HEK293T (cell line): ENCODE results near the gene WDR64.

ENCODE experiments used
- CTCF ChIA-PET: fragments of 350-600 bp; formaldehyde crosslinking; extraction: SDS; loops from one replicate; lab custom pipeline; 2021; ENCODE audit warnings: antibody characterized with exemption, inconsistent platforms; lab: Yijun Ruan, JAX
- POLR2A ChIA-PET: fragments of 350-600 bp; formaldehyde crosslinking; extraction: SDS; loops from one replicate; lab custom pipeline; 2020; ENCODE audit warnings: antibody characterized with exemption, inconsistent platforms; lab: Yijun Ruan, JAX
- DNase-seq: peaks from one replicate; pipeline ENCODE4 v3.0.0; 2012; ENCODE audit warnings: mixed read lengths; ENCODE audit errors: extremely low spot score
- ARNT ChIP-seq: fragments of 450-650 bp; IDR thresholded peaks from 2 replicates; pipeline ENCODE4 v1.6.1; 2017; ENCODE audit warnings: mild to moderate bottlenecking
- BHLHE40 ChIP-seq: fragments of 450-650 bp; IDR thresholded peaks from 2 replicates; pipeline ENCODE4 v1.6.1; 2016; ENCODE audit warnings: mild to moderate bottlenecking, moderate library complexity, borderline replicate concordance
- CTBP1 ChIP-seq: fragments of 450-650 bp; IDR thresholded peaks from 2 replicates; pipeline ENCODE4 v1.6.1; 2016; ENCODE audit warnings: borderline replicate concordance
- ELF4 ChIP-seq: fragments of 450-650 bp; IDR thresholded peaks from 2 replicates; pipeline ENCODE4 v1.6.1; 2017; ENCODE audit warnings: antibody characterized with exemption
- FOXA1 ChIP-seq: fragments of 450-650 bp; IDR thresholded peaks from 2 replicates; pipeline ENCODE4 v1.6.1; 2016; ENCODE audit warnings: mild to moderate bottlenecking
- FOXK2 ChIP-seq: fragments of 450-650 bp; IDR thresholded peaks from 2 replicates; pipeline ENCODE4 v1.6.1; 2016; ENCODE audit warnings: mild to moderate bottlenecking
- FOXM1 ChIP-seq: fragments of 450-650 bp; IDR thresholded peaks from 2 replicates; pipeline ENCODE4 v1.6.1; 2017; ENCODE audit warnings: mild to moderate bottlenecking, borderline replicate concordance
- HDGF ChIP-seq: fragments of 450-650 bp; IDR thresholded peaks from 2 replicates; pipeline ENCODE4 v1.6.1; 2017; ENCODE audit warnings: antibody characterized with exemption, borderline replicate concordance
- L3MBTL2 ChIP-seq: fragments of 450-650 bp; conservative IDR thresholded peaks from 2 replicates; pipeline ENCODE4 v1.6.1; 2016; ENCODE audit warnings: mild to moderate bottlenecking
- LEF1 ChIP-seq: fragments of 450-650 bp; IDR thresholded peaks from 2 replicates; pipeline ENCODE4 v1.6.1; 2017; ENCODE audit warnings: mild to moderate bottlenecking, borderline replicate concordance
- NFRKB ChIP-seq: fragments of 450-650 bp; IDR thresholded peaks from 2 replicates; pipeline ENCODE4 v1.6.1; 2016; ENCODE audit warnings: mild to moderate bottlenecking, moderate library complexity
- SP1 ChIP-seq: fragments of 450-650 bp; IDR thresholded peaks from 2 replicates; pipeline ENCODE4 v1.6.1; 2017
- SUZ12 ChIP-seq: fragments of 450-650 bp; IDR thresholded peaks from 2 replicates; pipeline ENCODE4 v1.6.1; 2016; ENCODE audit warnings: mild to moderate bottlenecking
- TARDBP ChIP-seq: fragments of 450-650 bp; IDR thresholded peaks from 2 replicates; pipeline ENCODE4 v1.6.1; 2016
- ZNF384 ChIP-seq: fragments of 450-650 bp; IDR thresholded peaks from 2 replicates; pipeline ENCODE4 v1.6.1; 2016
- TF ChIP-seq, protein P1 (sequence below): fragments of 450-650 bp; IDR thresholded peaks from 2 replicates; pipeline ENCODE4 v1.6.1; 2016

Gene WDR64

DNA sequence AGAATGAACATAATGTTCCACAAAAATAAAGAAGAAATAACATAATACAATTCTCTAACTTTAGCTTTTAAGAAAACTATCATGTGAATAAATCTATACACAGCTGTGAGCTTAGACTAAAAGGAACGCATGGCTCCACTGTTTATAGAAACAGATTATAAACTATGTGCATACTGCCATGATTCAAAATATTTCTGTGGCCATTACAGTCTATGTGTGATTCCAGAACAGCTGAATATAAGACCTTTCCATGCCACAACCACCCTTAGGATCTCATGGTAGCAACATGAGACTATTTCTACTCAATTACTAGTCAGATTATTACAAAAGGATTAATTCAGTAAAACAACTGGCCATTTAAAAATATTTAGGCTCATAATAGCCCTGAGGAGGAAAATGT is 15.8 kb upstream of the WDR64 start:
- DNase-seq: no peak
- POLR2A ChIA-PET: interaction anchor here (0.6 kb wide), 2 partner anchors 10 to 212 kb away, joined by 3 read pairs; partner anchors contain the start of gene EXO1
- CTCF ChIA-PET: interaction anchor here (1.5 kb wide), 1 partner anchor 9 kb away, joined by 5 read pairs; no protein-coding TSS in a partner anchor

GRCh38 chr1:241637046-241637590 is 15.0 kb upstream of the WDR64 start:
- POLR2A ChIA-PET: interaction anchor here (0.6 kb wide), 1 partner anchor 11 kb away, joined by 3 read pairs; no protein-coding TSS in a partner anchor
- CTCF ChIA-PET: interaction anchor here (1.1 to 1.5 kb wide), 2 partner anchors 10 to 11 kb away, joined by 5 to 6 read pairs; no protein-coding TSS in a partner anchor
- no peak for DNase-seq
- TF ChIP-seq HDGF (0 out of 2 replicates have a peak, but pooled peaks have one; percentile 37), FOXK2 (no peak)

More for the DNA sequence above, 15.8 kb upstream of the WDR64 start:
- TF ChIP-seq ARNT: no peak
- TF ChIP-seq L3MBTL2: no peak
- no peak for TF ChIP-seq FOXA1
- no peak for TF ChIP-seq FOXK2
- no peak for TF ChIP-seq SP1
- no peak for TF ChIP-seq CTBP1
- no peak for TF ChIP-seq SUZ12

GRCh38 chr1:241637604-241638003 is 14.5 kb upstream of the WDR64 start:
- ChIA-PET POLR2A (no interaction called here), CTCF (interaction anchor here (0.9 to 1.1 kb wide), 2 partner anchors 10 to 12 kb away, joined by 4 to 6 read pairs; no protein-coding TSS in a partner anchor)
- TF ChIP-seq ZNF384: no peak
- TF ChIP-seq, protein P1, sequence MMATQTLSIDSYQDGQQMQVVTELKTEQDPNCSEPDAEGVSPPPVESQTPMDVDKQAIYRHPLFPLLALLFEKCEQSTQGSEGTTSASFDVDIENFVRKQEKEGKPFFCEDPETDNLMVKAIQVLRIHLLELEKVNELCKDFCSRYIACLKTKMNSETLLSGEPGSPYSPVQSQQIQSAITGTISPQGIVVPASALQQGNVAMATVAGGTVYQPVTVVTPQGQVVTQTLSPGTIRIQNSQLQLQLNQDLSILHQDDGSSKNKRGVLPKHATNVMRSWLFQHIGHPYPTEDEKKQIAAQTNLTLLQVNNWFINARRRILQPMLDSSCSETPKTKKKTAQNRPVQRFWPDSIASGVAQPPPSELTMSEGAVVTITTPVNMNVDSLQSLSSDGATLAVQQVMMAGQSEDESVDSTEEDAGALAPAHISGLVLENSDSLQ: no peak
- no peak for TF ChIP-seq FOXK2
- TF ChIP-seq ARNT: no peak
- TF ChIP-seq SP1: no peak
- TF ChIP-seq TARDBP: no peak
- DNase-seq: no peak

GRCh38 chr1:241638099-241638682 is 13.9 kb upstream of the WDR64 start:
- POLR2A ChIA-PET: interaction anchor here (1.0 to 1.5 kb wide), 2 partner anchors 204 to 210 kb away, joined by 3 to 4 read pairs; partner anchors contain the start of gene EXO1
- CTCF ChIA-PET: interaction anchor here (0.9 to 1.1 kb wide), 2 partner anchors 11 to 12 kb away, joined by 4 to 6 read pairs; no protein-coding TSS in a partner anchor
- DNase-seq: no peak
- no peak for TF ChIP-seq ELF4
- no peak for TF ChIP-seq FOXA1
- no peak for TF ChIP-seq TARDBP
- TF ChIP-seq NFRKB: no peak
- no peak for TF ChIP-seq SUZ12
- no peak for TF ChIP-seq SP1
- TF ChIP-seq, protein P1: no peak
- no peak for TF ChIP-seq ZNF384
- no peak for TF ChIP-seq FOXM1
- TF ChIP-seq BHLHE40: no peak
- no peak for TF ChIP-seq FOXK2
- no peak for TF ChIP-seq CTBP1
- TF ChIP-seq LEF1: no peak
- no peak for TF ChIP-seq ARNT

- TF ChIP-seq CTBP1: no peak
- no peak for TF ChIP-seq FOXM1
- TF ChIP-seq L3MBTL2: peak; percentile 76
- TF ChIP-seq HDGF: no peak
- ChIA-PET POLR2A (interaction anchor here (1.0 to 1.5 kb wide), 2 partner anchors 203 to 209 kb away, joined by 3 to 4 read pairs; partner anchors contain the start of gene EXO1), CTCF (no interaction called here)
- no peak for DNase-seq
These were observed 13.0 kb upstream of the WDR64 start for GRCh38 chr1:241638909-241639622.

- TF ChIP-seq SP1 (no peak), FOXK2 (no peak), NFRKB (no peak), ELF4 (no peak), FOXM1 (no peak), LEF1 (no peak), BHLHE40 (no peak), ARNT (no peak)
- CTCF ChIA-PET: interaction anchor here (1.6 kb wide), 1 partner anchor 12 kb away, joined by 4 read pairs; no protein-coding TSS in a partner anchor
- DNase-seq: peak; percentile 68
- POLR2A ChIA-PET: interaction anchor here (0.6 to 1.5 kb wide), 13 partner anchors 9 to 1616 kb away, joined by 3 to 10 read pairs (median 4); partner anchors contain the start of genes EXO1 and SDCCAG8
These were observed 12.4 kb upstream of the WDR64 start for GRCh38 chr1:241639623-241640148.
